ENCODE data around the gene GP1BA.
A peak's percentile ranks its signal among the peaks of the same experiment; 100 is the strongest.
"Not testable (repeated sequence)": the region's sequence is repeated elsewhere in the genome, so short reads cannot be mapped to it uniquely, and the experiment has no call there.

GP1BA gene

GRCh38 chr17:4900231-4901107 lies 31.6 kb upstream of the GP1BA start:
- ChIA-PET POLR2A (interaction anchor here (1.2 kb wide), 2 partner anchors 9 to 67 kb away, joined by 3 to 4 read pairs; partner anchors contain the start of gene SPAG7), CTCF (no interaction called here)
- DNase-seq (ENCODE audit: extremely low spot score): no peak
- no peak for TF ChIP-seq SP1 (IDR thresholded peaks at IDR 0.05)
- TF ChIP-seq L3MBTL2 (conservative IDR thresholded peaks at IDR 0.05): no peak
- TF ChIP-seq SUZ12 (IDR thresholded peaks at IDR 0.05): no peak
- TF ChIP-seq ZNF384 (IDR thresholded peaks at IDR 0.05): no peak

GRCh38 chr17:4901108-4901647 lies 30.9 kb upstream of the GP1BA start:
- no peak for DNase-seq (ENCODE audit: extremely low spot score)
- TF ChIP-seq SUZ12 (IDR thresholded peaks at IDR 0.05) (no peak), SP1 (IDR thresholded peaks at IDR 0.05) (no peak), CTBP1 (IDR thresholded peaks at IDR 0.05; ENCODE audit: borderline replicate concordance) (no peak), FOXM1 (IDR thresholded peaks at IDR 0.05; ENCODE audit: borderline replicate concordance) (no peak), PKNOX1 (IDR thresholded peaks at IDR 0.05) (no peak), HDGF (IDR thresholded peaks at IDR 0.05; ENCODE audit: borderline replicate concordance) (no peak), ELF4 (IDR thresholded peaks at IDR 0.05) (no peak), L3MBTL2 (conservative IDR thresholded peaks at IDR 0.05) (no peak)
- POLR2A ChIA-PET: interaction anchor here (1.2 kb wide), 2 partner anchors 8 to 66 kb away, joined by 3 to 4 read pairs; partner anchors contain the start of gene SPAG7
- CTCF ChIA-PET: no interaction called here

- DNase-seq (ENCODE audit: extremely low spot score): no peak
- ChIA-PET CTCF (interaction anchor here (1.1 kb wide), 1 partner anchor 23 kb away, joined by 3 read pairs; no protein-coding TSS in a partner anchor), POLR2A (interaction anchor here (0.7 kb wide), 1 partner anchor 55 kb away, joined by 3 read pairs; no protein-coding TSS in a partner anchor)
- TF ChIP-seq SP1 (IDR thresholded peaks at IDR 0.05): no peak
- no peak for TF ChIP-seq FOXA1 (IDR thresholded peaks at IDR 0.05)
- no peak for TF ChIP-seq CTBP1 (IDR thresholded peaks at IDR 0.05; ENCODE audit: borderline replicate concordance)
- no peak for TF ChIP-seq FOXK2 (IDR thresholded peaks at IDR 0.05)
- TF ChIP-seq FOXM1 (IDR thresholded peaks at IDR 0.05; ENCODE audit: borderline replicate concordance): no peak
- TF ChIP-seq L3MBTL2 (conservative IDR thresholded peaks at IDR 0.05): no peak
- TF ChIP-seq ARNT (IDR thresholded peaks at IDR 0.05): no peak
- TF ChIP-seq HDGF (IDR thresholded peaks at IDR 0.05; ENCODE audit: borderline replicate concordance): no peak
- no peak for TF ChIP-seq ZNF384 (IDR thresholded peaks at IDR 0.05)
- no peak for TF ChIP-seq PKNOX1 (IDR thresholded peaks at IDR 0.05)
- no peak for TF ChIP-seq BHLHE40 (IDR thresholded peaks at IDR 0.05; ENCODE audit: borderline replicate concordance)
- TF ChIP-seq LEF1 (IDR thresholded peaks at IDR 0.05; ENCODE audit: borderline replicate concordance): no peak
- TF ChIP-seq SUZ12 (IDR thresholded peaks at IDR 0.05): no peak
- no peak for TF ChIP-seq NFRKB (IDR thresholded peaks at IDR 0.05)
Measured at GRCh38 chr17:4901648-4902344, 30.3 kb upstream of the GP1BA start.

GRCh38 chr17:4902540-4902939 lies 29.5 kb upstream of the GP1BA start:
- CTCF ChIA-PET: interaction anchor here (1.1 kb wide), 1 partner anchor 22 kb away, joined by 3 read pairs; no protein-coding TSS in a partner anchor
- POLR2A ChIA-PET: interaction anchor here (0.7 to 1.1 kb wide), 2 partner anchors 56 to 112 kb away, joined by 3 to 5 read pairs; no protein-coding TSS in a partner anchor
- TF ChIP-seq HDGF (IDR thresholded peaks at IDR 0.05; ENCODE audit: borderline replicate concordance) (no peak), PKNOX1 (IDR thresholded peaks at IDR 0.05) (no peak), NFRKB (IDR thresholded peaks at IDR 0.05) (no peak), SUZ12 (IDR thresholded peaks at IDR 0.05) (no peak)
- DNase-seq (ENCODE audit: extremely low spot score): no peak

- ChIA-PET CTCF (interaction anchor here (0.6 to 1.4 kb wide), 7 partner anchors 12 to 193 kb away, joined by 3 to 4 read pairs (median 3); partner anchors contain the start of genes RNF167 and SLC25A11), POLR2A (interaction anchor here (1.1 kb wide), 1 partner anchor 113 kb away, joined by 5 read pairs; no protein-coding TSS in a partner anchor)
- peak; percentile 72 for DNase-seq (ENCODE audit: extremely low spot score)
- TF ChIP-seq NFRKB (IDR thresholded peaks at IDR 0.05) (no peak), BHLHE40 (IDR thresholded peaks at IDR 0.05; ENCODE audit: borderline replicate concordance) (no peak), FOXM1 (IDR thresholded peaks at IDR 0.05; ENCODE audit: borderline replicate concordance) (no peak), ARNT (IDR thresholded peaks at IDR 0.05) (no peak), LEF1 (IDR thresholded peaks at IDR 0.05; ENCODE audit: borderline replicate concordance) (no peak), FOXK2 (IDR thresholded peaks at IDR 0.05) (no peak)
Measured at GRCh38 chr17:4903051-4903818, 28.8 kb upstream of the GP1BA start, which contains the start of gene CHRNE. CHRNE (minus strand) TSS chr17:4903098; CDS start chr17:4903063, 35 bp downstream.

GRCh38 chr17:4906642-4907041 lies 25.4 kb upstream of the GP1BA start:
- POLR2A ChIA-PET; DNase-seq (ENCODE audit: extremely low spot score); CTCF ChIA-PET: not testable (repeated sequence)
